K562 (cell line): ENCODE results near the gene UNC13A. TPM values are rescaled to one million over a fixed set of nuclear protein-coding genes. Genes with fewer than 3 reads are reported as not detected.

ENCODE experiments used
- CREB3L1 ChIP-seq: fragments of 450-650 bp; IDR thresholded peaks from 2 replicates; pipeline ENCODE4 v1.6.1; 2014; ENCODE audit warnings: low read depth, mild to moderate bottlenecking, moderate library complexity, borderline replicate concordance
- E2F5 ChIP-seq: sonication (generic); formaldehyde crosslinking; IDR thresholded peaks from 2 replicates; pipeline ENCODE4 v1.8.0; 2022; ENCODE audit warnings: mild to moderate bottlenecking, missing genetic modification reagents
- MGA ChIP-seq: fragments of 450-650 bp; IDR thresholded peaks from 2 replicates; pipeline ENCODE4 v1.6.1; 2016; ENCODE audit warnings: mild to moderate bottlenecking, moderate library complexity
- NR2C1 ChIP-seq, 2 experiments: fragments of 450-650 bp; IDR thresholded peaks; 2 replicates each; pipeline ENCODE4 v1.6.1; 2017; ENCODE audit warnings: mild to moderate bottlenecking in 2 of 2, antibody characterized with exemption in 1 of 2, inconsistent platforms in 1 of 2, missing compliant biosample characterization in 1 of 2, missing genetic modification characterization in 1 of 2
- ZBTB49 ChIP-seq: sonication (generic); formaldehyde crosslinking; IDR thresholded peaks from 2 replicates; pipeline ENCODE4 v1.8.0; 2022; ENCODE audit warnings: missing genetic modification reagents, mild to moderate bottlenecking, borderline replicate concordance
- ZFPM2 ChIP-seq: fragments of 250-450 bp; sonication (Bioruptor Pico); IDR thresholded peaks from 2 replicates; pipeline ENCODE4 v1.5.1; 2022; ENCODE audit warnings: mild to moderate bottlenecking
- ZNF134 ChIP-seq: fragments of 250-450 bp; sonication (Bioruptor Pico); conservative IDR thresholded peaks from 2 replicates; pipeline ENCODE4 v1.4.0; 2020
- ZNF655 ChIP-seq: fragments of 250-450 bp; sonication (Bioruptor Pico); IDR thresholded peaks from 2 replicates; pipeline ENCODE4 v1.5.0; 2021
- ZNF695 ChIP-seq: fragments of 450-650 bp; formaldehyde crosslinking; IDR thresholded peaks from 2 replicates; pipeline ENCODE4 v1.4.0; 2020; ENCODE audit warnings: mild to moderate bottlenecking, moderate library complexity
- polyA plus RNA-seq, 8 experiments: library from polyadenylated mRNA; depleted of rRNA in 4 of 8; stranded (reverse) in 5 of 8; unstranded in 3 of 8; fragments of >200 nt; fragmentation: Nextera tagmentation in 2 of 8; fragmentation: Illumina TruSeq in 1 of 8; extraction: Ambion mirVana in 2 of 8; extraction: Trizol in 1 of 8; gene quantifications; 2 replicates each; pipeline versions ENCODE4 v1.2.1 to v1.2.3, GENCODE V29; 2011 to 2014; ENCODE audit warnings: inconsistent platforms in 1 of 8, missing spikeins in 1 of 8
- total RNA-seq, 7 experiments: library from RNA; depleted of rRNA in 6 of 7; stranded (reverse); fragments of >200 nt in 6 of 7; fragmentation: Illumina TruSeq in 2 of 7; extraction: Trizol in 2 of 7; gene quantifications; 2 replicates each; pipeline versions ENCODE4 v1.2.1 to v1.2.3, GENCODE V29; 2011 to 2021; ENCODE audit warnings: low replicate concordance in 1 of 7

Gene UNC13A
- total and polyA plus RNA-seq, 9 of the 15 experiments (the other 6 are each of a cell fraction or from before 2014, with no cell fraction given): 0.03 to 1.0 (median 0.25) TPM

GRCh38 chr19:17681505-17682125, 6.5 kb downstream of the UNC13A start (continued):
- no peak for TF ChIP-seq ZNF655 (CRISPR knock-in tag)
- no peak for TF ChIP-seq ZNF695 (CRISPR knock-in tag)
- TF ChIP-seq MGA: no peak
- TF ChIP-seq ZFPM2 (CRISPR knock-in tag): no peak
- no peak for TF ChIP-seq CREB3L1
- TF ChIP-seq NR2C1 (IDR thresholded peaks at IDR 0.05): no peak
- TF ChIP-seq NR2C1 (tag; IDR thresholded peaks at IDR 0.05): no peak
- no peak for TF ChIP-seq ZNF134 (CRISPR knock-in tag)
- no peak for TF ChIP-seq ZBTB49 (CRISPR knock-in tag)
- peak; percentile 82; the same call in 1 of the 2 replicates for TF ChIP-seq E2F5 (CRISPR knock-in tag)
